GM19438 (cell line): Measurements from ENCODE around the gene CMTM4.
"Not testable (repeated sequence)": the region's sequence is repeated elsewhere in the genome, so short reads cannot be mapped to it uniquely, and the experiment has no call there.

Source experiments
- ATAC-seq: cut with Tn5 transposase; IDR thresholded peaks from one replicate; pipeline ENCODE4 v1.9.1; 2021; ENCODE audit warnings: low read depth; ENCODE audit not compliant: unreplicated experiment

The CMTM4 gene

DNA sequence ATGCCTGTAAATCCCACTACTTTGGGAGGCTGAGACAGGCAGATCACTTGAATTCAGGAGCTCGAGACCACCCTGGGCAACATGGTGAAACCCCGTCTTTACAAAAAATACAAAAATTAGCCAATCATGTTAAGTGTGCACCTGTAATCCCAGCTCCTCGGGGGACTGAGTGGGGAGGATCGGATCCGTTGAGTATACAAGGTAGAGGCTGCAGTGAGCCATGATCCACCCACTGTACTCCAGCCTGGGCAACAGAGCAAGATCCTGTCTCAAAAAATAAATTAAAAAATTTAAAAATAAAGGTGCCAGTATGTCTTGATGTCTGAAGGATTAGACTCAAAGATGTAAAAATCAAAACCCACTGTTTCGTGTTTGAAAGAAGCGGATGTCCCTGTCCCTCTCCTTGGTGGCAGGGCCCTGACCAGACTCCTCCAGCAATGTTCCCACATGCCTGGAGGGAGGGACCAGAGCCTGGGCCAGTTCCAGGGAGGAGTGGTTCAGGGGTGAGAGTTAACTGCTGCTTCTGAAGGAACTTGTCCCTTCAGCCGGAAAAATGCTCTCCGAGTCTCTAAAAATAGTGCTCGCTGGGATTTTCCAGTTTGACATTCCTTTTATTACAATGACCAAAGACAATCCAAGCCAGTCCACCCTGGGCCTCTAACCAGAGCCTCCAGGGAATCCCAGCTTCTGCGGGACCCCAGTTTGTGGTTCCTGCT, 9.4 kb upstream of the CMTM4 start:
- ATAC-seq, result no peak

DNA sequence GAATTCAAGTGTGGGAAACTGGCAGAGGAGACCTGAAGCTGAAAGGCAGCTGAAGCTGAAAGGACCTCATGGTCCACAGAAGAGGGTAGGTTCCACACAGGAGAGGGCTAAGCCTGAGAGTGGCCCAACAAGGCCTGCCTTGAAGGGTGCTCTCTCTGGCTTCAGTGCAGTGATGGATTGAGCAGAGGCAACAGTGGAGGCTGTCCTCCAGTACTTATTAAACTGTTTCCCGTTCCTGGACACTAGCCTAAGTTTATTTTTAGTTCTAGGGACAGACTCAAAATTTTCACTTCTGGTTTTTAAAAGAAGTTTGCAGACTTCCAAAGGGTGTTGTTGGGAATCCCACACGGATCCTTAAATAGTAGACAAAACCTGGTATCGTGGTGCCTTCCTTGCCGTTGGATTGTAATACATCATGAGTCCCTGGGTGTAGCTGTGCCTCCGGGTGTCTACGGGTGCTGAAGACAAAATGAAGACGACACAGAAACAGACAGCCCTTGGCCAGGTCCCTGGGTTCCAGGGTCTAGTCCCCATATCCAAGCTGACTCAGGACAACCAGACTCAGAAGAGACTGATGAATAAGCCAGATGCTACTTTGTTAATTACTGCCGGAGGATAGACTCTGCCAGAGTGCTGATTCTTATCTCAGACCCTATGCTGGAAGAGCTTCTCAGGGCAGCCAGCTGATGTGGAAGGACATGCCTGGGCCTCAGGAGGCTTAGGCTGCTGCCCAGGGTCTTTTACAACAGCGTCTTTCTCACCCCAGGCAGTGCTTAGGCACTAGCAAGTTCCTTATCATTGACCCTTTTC, 7.1 kb upstream of the CMTM4 start:
- no peak for ATAC-seq

DNA sequence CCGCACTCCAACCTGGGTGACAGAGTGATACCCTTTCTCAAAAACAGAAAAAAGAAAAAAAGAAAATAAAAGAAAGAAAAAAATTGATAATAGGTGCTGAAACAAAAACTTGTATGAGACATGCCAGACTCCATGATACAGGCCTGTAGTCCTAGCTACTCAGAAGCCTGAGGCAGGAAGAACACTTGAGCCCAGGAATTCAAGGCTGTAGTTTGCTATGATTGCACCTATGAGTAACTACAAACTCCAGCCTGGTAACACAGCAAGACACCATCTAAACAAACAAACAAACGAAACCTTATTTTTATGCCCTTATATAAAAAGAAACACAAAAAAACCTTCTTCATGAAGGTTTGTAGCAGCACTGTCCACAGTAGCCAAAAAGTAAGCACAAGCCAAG, 5.0 kb upstream of the CMTM4 start:
- ATAC-seq, result no peak

DNA sequence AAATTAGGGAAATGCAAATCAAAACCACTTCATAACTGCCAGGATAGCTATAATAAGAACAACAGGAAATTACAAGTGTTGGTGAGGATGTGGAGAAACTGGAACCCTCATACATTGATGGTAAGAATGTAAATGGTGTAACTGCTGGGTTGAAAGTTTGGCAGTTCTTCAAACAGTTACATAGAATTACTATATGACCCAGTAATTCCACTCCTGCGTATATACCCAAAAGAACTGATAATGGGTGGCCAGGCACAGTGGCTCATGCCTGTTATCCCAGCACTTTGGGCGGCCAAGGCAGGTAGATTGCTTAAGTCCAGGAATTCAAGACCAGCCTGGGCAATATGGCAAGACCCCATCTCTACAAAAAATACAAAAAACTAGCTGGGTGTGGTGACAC, 4.5 kb upstream of the CMTM4 start:
- ATAC-seq, result no peak

DNA sequence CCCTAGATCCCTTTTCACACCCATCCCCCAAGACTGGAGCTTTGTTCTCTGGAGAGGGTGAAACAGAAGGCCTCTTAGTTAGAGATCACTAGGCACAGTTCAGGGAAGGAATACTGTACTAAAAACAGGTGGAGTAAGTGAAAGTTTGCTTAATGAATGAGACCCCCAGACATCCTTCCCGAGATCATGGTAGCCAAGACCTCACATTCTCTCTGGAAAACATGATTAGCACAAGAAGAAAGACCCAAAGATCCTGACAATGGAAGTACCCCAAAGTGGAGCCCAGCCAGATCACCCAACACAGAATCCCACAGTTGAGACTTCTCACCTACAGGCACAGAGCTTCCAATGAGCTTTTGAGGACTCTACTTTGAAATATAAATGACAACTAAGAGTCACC, 3.4 kb upstream of the CMTM4 start:
- ATAC-seq, result no peak

DNA sequence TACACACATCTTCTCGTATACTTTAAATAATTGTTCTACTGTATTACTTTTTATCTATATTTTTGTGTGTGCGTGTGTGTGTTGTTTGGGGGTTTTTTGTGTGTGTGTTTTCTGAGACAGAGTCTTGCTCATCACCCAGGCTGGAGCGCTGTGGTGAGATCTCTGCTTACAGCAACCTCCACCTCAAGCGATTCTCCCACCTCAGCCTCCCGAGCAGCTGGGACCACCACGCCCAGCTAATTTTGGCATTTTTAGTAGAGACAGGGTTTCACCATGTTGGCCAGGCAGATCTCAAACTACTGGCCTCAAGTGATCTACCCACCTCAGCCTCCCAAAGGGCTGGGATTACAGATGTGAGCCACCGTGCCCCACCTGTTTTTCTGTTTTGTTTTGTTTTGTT, 1.5 kb upstream of the CMTM4 start:
- no peak for ATAC-seq

DNA sequence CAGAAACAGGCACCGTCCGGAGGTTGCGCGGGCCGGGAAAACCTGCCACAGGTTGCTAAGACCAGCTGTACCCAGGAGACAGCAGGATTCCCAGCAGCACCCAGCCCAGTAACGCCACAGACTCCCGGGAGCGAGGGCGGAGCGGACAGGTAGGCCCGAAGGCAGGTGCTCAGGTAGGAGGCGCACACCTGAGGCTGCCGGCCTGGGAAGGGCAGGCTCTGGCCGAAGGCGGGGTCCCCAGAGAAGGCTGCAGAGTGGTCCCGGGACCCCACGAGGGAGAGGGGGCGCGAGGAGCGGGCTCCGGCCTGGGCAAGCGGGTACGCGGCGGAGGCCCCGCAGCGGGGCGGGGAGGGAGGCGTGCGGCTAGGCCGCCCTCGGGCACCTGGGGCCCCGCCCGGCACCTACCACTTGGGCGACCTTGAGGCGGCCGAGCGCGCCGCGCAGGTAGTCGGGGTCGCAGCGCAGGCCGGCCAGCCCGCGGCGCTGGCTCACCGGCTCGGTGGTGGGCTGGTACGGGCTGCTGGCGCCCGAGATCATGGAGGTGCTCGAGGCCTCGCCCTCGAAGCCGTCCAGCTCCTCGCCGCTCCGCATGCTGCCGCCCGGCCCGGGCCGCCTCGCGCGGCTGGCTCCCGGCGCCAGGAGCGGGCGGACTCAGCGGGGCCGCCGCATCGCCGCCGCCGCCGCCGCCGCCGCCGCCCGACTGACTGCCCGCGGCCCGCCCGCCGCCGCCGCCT, 441 bp downstream of the CMTM4 start:
- ATAC-seq, result peak; percentile 31

DNA sequence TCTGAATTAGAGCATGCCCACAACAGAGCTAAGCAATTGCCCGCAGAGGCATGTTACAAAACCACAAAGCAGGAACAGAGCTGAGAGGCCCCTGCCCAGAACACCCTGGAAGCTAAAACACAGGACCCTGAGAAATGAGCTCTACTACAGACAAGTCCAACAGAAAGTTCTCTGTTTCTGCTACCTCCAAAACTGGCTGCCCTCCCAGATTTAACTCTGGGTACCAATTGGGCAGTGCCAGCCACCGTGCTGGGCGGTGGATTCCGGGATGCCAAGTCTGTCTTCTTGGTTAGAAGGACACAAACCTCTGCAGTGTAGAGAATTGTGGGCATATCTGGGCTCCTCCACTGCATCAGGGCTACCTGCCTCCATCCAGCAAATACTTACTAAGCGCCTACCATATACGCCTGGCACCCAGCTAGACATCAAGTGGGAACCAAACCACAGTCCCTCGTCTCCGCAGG, 1.0 kb downstream of the CMTM4 start:
- ATAC-seq, result no peak

DNA sequence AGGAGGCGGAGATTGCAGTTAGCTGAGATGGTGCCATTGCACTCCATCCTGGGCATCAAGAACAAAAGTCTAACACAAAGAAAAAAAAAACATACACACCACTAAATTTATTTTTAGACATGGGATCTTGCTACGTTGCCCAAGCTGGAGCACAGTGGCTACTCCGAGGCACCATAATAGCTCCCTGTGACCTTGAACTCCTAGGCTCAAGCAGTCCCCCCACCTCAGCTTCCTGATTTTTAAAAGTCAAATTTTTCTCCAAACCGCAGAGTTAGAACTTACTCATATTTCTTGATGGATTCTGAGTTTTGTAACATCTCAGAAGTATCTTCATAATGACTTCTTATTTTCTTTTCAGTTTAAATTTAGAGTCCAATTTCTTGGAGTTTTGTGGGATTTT, 3.4 kb downstream of the CMTM4 start:
- no peak for ATAC-seq

DNA sequence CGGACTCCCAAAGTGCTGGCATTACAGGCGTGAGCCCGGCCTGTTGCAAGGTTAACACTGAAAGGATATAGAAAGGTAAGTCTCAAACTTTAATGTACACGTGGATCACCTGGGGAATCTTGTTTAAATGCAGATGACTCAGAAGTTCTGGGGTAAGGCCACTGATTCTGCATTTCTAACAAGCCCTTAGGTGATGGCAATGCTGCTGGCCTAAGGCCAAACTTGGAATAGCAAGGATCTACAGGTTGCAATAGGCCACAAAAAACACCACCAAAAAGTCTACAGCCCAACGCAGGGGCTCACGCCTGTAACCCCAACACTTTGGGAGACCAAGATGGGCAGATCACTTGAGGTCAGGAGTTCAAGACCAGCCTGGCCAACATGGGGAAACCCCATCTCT, 4.2 kb downstream of the CMTM4 start:
- no peak for ATAC-seq

DNA sequence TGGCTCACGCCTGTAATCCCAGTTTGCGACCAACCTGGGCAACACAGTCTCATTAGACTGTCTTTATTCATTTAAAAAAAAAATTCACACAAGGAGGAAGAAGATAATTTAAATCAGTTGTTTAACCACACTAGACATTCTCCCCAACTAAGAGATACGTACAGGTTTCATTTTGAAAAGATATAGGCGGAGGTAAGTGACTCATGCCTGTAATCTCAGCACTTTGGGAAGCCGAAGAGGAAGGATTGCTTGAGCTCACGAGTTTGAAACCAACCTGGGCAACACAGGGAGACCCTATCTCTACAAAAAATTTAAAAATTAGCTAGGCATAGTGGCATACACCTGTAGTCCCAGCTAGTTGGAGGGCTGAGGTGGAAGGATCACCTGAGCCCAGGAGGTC, 5.3 kb downstream of the CMTM4 start:
- ATAC-seq, result no peak

DNA sequence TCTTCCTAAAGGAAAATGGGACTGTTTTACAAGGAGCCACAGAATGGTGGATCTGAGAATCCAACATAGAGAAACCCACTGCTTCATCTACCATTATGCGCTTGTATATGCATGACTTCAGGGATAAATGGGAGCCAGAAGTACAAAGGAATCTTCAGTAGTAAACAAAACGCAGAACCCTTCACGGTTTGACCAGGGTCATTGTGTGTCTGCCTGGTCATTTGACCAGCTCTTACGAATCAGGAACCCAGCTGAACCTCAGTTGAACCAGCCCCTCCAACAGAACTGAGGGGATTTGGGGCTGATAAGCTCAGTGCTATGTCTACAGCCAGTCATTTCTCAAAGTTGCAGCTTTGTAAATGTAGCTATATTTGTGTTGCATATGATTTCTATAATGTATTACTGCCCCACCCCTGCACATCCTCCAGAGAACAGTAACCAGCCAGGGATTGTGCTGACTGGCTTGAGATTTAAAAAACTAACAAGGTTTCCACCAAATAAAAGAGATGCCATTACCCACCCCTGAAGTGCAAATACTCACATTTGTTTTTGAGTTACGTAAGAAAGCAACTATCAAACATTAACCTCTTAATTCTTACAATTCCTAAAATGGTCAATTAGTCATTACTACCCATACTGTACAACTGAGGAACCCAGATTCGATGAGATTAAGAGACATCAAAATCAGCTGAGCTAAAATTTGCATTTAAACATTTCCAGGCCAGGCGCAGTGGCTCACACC, 6.3 kb downstream of the CMTM4 start:
- ATAC-seq, result no peak

DNA sequence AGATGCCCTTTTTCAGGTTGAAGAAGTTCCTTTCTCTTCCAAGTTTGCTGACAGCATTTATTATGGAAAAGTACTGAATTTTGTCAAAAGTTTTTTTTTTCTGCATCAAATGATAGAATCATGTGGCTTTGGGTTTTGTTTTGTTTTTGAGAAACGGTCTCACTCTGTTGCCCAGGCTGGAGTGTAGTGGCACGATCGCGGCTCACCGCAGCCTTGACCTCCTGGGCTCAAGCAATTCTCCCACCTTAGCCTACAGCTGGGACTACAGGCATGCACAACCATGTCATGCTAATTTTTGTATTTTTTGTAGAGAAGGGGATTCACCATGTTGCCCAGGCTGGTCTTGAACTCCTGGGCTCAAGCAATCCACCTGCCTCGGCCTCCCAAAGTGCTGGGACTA, 7.3 kb downstream of the CMTM4 start:
- ATAC-seq, result no peak

DNA sequence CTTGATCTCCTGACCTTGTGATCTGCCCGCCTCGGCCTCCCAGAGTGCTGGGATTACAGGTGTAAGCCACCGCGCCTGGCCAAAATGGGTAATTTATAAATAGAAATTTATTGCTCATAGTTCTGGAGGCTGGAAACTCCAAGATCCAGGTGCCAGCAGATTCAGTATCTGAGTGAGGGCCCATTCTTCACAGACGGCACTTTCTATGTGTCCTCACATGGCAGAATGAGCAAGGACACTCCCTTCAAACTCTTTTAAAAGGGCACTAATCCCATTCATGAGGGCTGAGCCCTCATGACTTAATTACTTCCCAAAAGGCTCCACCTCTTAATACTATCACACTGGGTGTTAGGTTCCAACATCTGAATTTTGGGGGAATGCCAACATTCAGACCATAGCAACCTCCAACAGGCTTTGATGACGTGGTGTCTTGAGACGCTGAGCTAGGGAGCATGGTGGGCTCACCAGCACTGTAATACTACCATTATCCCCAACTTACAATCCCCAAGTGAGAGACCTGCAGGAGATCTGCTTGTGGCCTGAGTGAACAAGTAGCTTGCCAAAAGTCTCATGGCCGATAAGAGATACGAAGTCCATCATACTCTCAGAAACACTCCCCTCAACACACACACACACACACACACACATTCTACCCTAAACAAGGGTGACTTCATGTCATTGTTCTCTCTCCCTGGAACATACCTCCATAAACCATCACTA, 8.5 kb downstream of the CMTM4 start:
- ATAC-seq, result no peak

DNA sequence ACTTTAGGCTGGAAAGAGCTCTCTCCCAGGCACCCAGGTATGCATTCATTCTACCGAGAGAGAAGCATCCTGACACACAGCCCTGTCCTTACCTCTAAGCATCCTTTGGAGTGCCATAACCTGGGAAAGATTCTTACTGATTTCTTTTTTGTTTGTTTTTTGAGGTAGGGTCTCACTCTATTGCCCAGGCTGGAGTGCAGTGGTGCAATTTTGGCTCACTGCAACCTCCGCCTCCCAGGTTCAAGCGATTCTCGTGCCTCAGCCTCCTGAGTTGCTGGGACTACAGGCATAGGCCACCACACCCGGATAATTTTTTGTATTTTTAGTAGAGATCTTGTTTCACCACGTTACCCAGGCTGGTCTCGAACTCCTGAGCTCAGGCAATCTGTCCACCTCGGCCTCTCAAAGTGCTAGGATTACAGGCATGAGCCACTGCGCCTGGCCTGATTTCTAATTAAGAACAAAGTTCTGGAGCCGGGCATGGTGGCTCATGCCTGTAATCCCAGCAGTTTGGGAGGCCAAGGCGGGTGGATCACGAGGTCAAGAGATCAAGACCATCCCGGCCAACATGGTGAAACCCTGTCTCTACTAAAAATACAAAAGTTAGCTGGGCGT, 10.9 kb downstream of the CMTM4 start:
- ATAC-seq, result not testable (repeated sequence)

DNA sequence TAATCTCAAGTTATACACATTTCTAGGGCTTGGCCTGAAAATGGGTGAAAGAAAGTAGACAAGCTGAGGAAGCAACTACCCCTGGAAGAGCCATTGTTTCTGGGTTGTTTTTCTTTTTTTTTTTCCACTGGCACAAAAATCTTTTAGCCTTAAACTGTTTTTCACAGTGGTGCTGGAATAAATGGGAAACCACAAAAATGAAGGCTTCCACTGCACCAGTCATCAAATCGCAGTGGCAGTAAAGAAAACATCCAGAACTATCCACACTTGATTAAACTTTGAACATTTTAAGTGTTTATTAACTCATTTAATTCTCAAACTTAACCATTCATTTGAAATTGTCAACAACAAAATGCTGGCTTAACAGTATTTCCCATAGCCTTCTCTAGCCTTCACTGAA, 14.3 kb downstream of the CMTM4 start:
- no peak for ATAC-seq

DNA sequence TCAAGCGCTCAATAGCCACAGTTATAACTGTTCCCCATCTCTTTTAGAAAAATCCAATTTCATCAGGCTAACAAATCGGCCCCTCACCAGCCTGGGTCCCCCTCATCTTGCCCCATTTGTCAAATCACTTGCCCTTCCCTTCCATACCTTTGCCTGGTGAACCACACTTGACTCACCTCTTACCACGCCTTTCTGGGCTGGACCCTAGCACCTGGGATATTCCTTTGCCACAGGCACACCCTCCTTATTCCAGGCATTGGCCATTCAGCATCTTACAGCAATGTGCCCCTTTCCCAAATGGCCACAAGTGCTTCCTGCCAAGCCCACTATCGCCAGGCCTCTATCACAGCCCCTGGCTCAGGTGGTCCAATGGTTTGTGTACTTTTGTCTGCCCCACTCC, 14.9 kb downstream of the CMTM4 start:
- ATAC-seq, result no peak

DNA sequence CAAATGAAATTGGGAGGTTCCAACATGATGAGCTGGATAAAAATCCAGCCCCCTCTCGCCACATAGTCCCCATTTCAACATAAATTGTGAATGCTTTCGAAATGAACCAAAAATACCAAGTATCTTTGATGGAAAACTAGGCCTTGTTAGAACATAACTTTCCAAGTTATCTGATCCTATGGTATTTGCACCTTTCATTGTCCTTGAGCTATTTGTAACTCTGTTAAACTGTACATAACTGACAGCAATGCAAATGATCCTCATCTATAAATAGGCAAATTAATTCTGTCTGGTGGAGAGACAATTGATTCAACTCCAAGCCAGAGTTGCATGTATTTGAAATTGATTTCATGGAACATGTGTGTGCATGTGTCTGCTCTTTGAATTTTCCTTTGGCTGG, 18.2 kb downstream of the CMTM4 start:
- no peak for ATAC-seq

DNA sequence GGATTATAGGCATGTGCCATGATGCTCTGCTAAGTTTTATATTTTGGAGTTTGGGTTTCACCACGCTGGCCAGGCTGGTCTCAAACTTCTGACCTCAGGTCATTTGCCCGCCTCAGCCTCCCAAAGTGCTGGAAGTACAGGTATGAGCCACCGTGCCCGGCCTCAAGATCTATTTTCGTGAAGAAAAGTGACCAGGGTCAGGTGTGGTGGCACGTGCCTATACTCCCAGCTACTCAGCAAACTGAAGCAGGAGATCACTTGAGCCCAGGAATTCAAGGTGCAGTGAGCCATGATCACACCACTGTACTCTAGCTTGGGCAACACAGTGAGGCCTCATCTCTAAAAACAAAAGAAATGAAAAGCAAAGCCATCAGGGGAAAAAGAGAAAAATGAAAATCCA, 18.7 kb downstream of the CMTM4 start:
- ATAC-seq, result no peak

DNA sequence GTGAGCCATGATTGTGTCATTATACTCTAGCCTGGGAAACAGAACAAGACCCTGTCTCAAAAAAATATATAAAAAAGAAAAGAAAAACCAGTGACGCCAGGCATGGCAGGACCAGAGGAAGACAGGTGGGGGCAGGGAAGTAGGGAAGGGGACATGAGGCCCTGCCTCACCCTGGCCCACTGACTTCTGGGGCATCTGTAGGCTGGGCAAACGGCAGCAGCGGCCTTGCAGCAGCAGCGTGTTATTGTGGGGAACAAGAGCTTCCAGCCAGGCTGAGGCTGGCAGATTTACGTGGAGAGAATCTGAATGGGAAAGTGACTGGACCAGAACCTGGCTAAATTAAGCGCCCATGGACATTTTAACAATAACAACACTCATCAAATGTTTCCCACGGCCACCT, 19.4 kb downstream of the CMTM4 start:
- no peak for ATAC-seq
